ENCODE measurements around the gene SMYD3. TPM values are rescaled to one million over a fixed set of nuclear protein-coding genes. Genes with fewer than 3 reads are reported as not detected.
A peak's percentile ranks its signal among the peaks of the same experiment; 100 is the strongest.

Gene SMYD3
- total and polyA plus RNA-seq, 2 of the 13 experiments (the other 11 are each of a cell fraction or from before 2014, with no cell fraction given): 27.7 to 35.8 TPM

DNA sequence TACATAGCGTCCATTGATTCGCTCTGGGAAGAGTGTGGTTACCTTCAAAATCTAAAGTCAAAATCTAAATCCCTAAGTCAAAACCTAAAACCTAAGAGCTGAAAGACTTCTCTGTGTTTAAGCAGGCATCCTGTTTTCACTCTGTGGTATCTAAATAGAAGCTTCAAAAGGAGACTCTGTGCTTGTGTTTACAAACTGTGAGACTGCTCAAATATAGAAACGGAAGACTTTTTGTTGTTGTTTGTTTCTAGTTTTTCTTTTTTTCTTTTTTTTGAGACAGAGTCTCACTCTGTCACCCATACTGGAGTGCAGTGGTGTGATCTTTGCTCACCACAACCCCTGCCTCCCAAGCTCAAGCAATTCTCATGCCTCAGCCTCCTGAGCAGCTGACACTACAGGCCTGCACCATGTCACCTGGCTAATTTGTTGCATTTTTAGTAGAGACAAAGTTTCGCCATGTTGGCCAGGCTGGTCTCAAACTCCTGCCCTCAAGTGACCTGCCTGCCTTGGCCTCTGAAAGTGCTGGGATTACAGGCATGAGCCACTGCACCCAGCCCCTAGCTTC is 425.9 kb downstream of the SMYD3 start (continued):
- TF ChIP-seq, protein P1, sequence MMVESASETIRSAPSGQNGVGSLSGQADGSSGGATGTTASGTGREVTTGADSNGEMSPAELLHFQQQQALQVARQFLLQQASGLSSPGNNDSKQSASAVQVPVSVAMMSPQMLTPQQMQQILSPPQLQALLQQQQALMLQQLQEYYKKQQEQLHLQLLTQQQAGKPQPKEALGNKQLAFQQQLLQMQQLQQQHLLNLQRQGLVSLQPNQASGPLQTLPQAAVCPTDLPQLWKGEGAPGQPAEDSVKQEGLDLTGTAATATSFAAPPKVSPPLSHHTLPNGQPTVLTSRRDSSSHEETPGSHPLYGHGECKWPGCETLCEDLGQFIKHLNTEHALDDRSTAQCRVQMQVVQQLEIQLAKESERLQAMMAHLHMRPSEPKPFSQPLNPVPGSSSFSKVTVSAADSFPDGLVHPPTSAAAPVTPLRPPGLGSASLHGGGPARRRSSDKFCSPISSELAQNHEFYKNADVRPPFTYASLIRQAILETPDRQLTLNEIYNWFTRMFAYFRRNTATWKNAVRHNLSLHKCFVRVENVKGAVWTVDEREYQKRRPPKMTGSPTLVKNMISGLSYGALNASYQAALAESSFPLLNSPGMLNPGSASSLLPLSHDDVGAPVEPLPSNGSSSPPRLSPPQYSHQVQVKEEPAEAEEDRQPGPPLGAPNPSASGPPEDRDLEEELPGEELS (CRISPR knock-in tag; IDR thresholded peaks at IDR 0.05): peak; percentile 80
- peak; percentile 29; the same call in 1 of the 2 replicates for TF ChIP-seq SALL1 (CRISPR knock-in tag; IDR thresholded peaks at IDR 0.05)
- TF ChIP-seq, protein P2, sequence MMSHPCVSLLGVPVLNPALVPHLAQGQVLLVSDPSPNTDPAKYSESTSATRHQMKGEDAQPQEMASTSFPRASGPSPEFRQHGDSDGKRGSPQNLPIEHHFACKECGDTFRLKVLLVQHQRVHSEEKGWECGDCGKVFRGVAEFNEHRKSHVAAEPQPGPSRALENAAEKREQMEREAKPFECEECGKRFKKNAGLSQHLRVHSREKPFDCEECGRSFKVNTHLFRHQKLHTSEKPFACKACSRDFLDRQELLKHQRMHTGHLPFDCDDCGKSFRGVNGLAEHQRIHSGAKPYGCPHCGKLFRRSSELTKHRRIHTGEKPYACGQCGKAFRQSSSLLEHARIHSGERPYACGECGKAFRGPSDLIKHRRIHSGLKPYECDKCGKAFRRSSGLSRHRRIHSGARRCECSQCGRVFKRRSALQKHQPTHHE (CRISPR knock-in tag; IDR thresholded peaks at IDR 0.05; ENCODE audit: borderline replicate concordance): no peak
- TF ChIP-seq HMGA1 (CRISPR knock-in tag; conservative IDR thresholded peaks at IDR 0.05): no peak
- TF ChIP-seq ZZZ3 (CRISPR knock-in tag; IDR thresholded peaks at IDR 0.05; ENCODE audit: borderline replicate concordance): no peak
- TF ChIP-seq SOX13 (IDR thresholded peaks at IDR 0.05): no peak
- TF ChIP-seq SOX13 (CRISPR knock-in tag; conservative IDR thresholded peaks at IDR 0.05 in 1 of 2, IDR thresholded peaks at IDR 0.05 in 1 of 2): peak in 1 of 2 experiments; percentile 42; a peak in 1 of 4 replicates
- TF ChIP-seq RBAK (CRISPR knock-in tag; IDR thresholded peaks at IDR 0.05): no peak
- no peak for TF ChIP-seq GABPB1 (CRISPR knock-in tag; IDR thresholded peaks at IDR 0.05)
- TF ChIP-seq HOXA7 (CRISPR knock-in tag; IDR thresholded peaks at IDR 0.05): no peak
- TF ChIP-seq, protein P3, sequence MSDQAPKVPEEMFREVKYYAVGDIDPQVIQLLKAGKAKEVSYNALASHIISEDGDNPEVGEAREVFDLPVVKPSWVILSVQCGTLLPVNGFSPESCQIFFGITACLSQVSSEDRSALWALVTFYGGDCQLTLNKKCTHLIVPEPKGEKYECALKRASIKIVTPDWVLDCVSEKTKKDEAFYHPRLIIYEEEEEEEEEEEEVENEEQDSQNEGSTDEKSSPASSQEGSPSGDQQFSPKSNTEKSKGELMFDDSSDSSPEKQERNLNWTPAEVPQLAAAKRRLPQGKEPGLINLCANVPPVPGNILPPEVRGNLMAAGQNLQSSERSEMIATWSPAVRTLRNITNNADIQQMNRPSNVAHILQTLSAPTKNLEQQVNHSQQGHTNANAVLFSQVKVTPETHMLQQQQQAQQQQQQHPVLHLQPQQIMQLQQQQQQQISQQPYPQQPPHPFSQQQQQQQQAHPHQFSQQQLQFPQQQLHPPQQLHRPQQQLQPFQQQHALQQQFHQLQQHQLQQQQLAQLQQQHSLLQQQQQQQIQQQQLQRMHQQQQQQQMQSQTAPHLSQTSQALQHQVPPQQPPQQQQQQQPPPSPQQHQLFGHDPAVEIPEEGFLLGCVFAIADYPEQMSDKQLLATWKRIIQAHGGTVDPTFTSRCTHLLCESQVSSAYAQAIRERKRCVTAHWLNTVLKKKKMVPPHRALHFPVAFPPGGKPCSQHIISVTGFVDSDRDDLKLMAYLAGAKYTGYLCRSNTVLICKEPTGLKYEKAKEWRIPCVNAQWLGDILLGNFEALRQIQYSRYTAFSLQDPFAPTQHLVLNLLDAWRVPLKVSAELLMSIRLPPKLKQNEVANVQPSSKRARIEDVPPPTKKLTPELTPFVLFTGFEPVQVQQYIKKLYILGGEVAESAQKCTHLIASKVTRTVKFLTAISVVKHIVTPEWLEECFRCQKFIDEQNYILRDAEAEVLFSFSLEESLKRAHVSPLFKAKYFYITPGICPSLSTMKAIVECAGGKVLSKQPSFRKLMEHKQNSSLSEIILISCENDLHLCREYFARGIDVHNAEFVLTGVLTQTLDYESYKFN (CRISPR knock-in tag; conservative IDR thresholded peaks at IDR 0.05): peak; percentile 79
- no peak for TF ChIP-seq TP53 (CRISPR knock-in tag; conservative IDR thresholded peaks at IDR 0.05)
- TF ChIP-seq YY1 (IDR thresholded peaks at IDR 0.05; ENCODE audit: insufficient read depth, insufficient replicate concordance, low read depth, low read length): no peak
- TF ChIP-seq, protein P4, sequence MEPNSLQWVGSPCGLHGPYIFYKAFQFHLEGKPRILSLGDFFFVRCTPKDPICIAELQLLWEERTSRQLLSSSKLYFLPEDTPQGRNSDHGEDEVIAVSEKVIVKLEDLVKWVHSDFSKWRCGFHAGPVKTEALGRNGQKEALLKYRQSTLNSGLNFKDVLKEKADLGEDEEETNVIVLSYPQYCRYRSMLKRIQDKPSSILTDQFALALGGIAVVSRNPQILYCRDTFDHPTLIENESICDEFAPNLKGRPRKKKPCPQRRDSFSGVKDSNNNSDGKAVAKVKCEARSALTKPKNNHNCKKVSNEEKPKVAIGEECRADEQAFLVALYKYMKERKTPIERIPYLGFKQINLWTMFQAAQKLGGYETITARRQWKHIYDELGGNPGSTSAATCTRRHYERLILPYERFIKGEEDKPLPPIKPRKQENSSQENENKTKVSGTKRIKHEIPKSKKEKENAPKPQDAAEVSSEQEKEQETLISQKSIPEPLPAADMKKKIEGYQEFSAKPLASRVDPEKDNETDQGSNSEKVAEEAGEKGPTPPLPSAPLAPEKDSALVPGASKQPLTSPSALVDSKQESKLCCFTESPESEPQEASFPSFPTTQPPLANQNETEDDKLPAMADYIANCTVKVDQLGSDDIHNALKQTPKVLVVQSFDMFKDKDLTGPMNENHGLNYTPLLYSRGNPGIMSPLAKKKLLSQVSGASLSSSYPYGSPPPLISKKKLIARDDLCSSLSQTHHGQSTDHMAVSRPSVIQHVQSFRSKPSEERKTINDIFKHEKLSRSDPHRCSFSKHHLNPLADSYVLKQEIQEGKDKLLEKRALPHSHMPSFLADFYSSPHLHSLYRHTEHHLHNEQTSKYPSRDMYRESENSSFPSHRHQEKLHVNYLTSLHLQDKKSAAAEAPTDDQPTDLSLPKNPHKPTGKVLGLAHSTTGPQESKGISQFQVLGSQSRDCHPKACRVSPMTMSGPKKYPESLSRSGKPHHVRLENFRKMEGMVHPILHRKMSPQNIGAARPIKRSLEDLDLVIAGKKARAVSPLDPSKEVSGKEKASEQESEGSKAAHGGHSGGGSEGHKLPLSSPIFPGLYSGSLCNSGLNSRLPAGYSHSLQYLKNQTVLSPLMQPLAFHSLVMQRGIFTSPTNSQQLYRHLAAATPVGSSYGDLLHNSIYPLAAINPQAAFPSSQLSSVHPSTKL (CRISPR knock-in tag; IDR thresholded peaks at IDR 0.05): peak; percentile 58; the same call in 1 of the 2 replicates
- 0 out of 2 replicates have a peak, but pooled peaks have one; percentile 39 for TF ChIP-seq ZMYM3 (CRISPR knock-in tag; IDR thresholded peaks at IDR 0.05)
- TF ChIP-seq EP300 (IDR thresholded peaks at IDR 0.05; ENCODE audit: low read depth in 2 of 2, low read length in 2 of 2): peak in 1 of 2 experiments; percentile 70; a peak in 1 of 4 replicates
- TF ChIP-seq EP300 (CRISPR knock-in tag; IDR thresholded peaks at IDR 0.05; ENCODE audit: borderline replicate concordance): no peak
- TF ChIP-seq FOXM1 (CRISPR knock-in tag; IDR thresholded peaks at IDR 0.05): no peak
